Measurements from ENCODE around the gene SETDB1.
"Not testable (repeated sequence)": the region's sequence is repeated elsewhere in the genome, so short reads cannot be mapped to it uniquely, and the experiment has no call there.

SETDB1 gene

DNA sequence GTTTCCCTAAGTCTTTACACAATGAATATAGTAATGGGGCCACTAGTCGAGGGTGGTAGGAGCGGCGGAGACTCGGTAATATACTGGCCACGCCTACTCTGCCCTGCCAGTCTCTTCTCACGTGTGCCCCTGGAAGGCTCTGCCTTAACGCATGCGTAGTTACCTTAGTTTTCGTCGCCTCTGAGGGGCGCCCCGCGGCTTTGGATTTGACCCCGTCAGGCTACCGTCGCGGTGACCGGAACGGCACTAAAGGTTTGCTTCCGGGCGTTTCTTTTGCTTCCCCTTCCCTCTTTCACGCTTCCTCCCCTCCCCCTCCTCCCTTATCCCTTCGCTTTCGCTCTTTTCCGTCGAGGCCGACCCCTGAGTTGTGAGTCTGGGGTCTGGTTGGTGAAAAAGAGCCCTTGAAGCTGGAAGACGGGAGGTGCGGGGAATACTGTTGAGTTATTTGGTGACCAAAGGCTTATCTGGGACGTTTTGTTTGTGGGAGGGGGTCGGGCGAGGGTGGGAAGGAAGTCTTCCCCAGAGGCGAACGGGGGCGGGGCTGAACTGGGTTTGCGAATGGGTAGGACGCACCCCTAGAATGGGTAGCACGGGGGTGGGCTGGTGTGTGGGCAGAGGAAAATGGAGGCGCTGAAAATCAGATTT lies at the start of gene SETDB1:
Gene SETDB1 (plus strand): TSS at position 267 of the 645 bp plus-strand sequence. CDS start 1,352 bp downstream, outside the sequence.
- H3K4me3 ChIP-seq (ENCODE audit: low read depth, low read length), result peak within 1 kb of the TSS; percentile 91
- DNase-seq (ENCODE audit: low read depth), result peak; percentile 87

GRCh38 chr1:150878931-150879330 lies 47.2 kb upstream of the SETDB1 start:
- not testable (repeated sequence) for H3K4me3 ChIP-seq (ENCODE audit: low read depth, low read length); DNase-seq (ENCODE audit: low read depth)

DNA sequence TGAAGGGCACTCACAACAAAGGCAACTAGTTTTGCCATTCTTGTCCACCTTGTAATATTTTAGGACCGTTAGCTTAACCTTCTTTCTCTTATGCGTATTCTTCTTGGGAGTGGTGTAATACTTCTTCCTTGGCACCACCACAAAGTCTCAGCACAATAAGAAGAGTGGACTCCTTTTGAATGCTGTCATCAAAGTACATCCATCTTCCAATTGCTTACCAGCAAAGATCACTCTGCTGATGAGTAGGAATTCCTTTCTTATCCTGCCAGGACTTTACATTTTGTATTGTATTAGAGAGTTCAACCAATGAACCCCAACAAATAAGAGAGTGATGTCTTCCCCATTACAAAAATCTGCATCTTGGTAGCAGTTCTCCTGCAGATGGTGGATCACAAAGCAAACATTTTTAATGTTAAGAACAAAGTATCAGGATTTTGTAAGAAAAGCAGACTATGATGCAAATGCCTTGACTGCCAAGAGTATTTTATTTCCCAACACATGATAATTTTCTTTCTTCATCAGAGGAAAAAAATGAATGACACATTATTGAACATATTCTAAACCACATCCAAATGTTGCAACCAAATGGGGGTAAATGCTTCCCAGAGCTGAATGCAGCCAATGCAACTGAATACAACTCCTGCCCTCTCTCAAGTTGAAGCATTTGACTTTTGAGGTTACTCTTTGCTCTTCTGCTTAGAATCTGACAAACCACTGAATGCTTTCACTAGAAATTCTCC lies 44.7 kb upstream of the SETDB1 start:
- peak; percentile 93 for DNase-seq (ENCODE audit: low read depth)
- no peak overlapping the region for H3K4me3 ChIP-seq (ENCODE audit: low read depth, low read length)

DNA sequence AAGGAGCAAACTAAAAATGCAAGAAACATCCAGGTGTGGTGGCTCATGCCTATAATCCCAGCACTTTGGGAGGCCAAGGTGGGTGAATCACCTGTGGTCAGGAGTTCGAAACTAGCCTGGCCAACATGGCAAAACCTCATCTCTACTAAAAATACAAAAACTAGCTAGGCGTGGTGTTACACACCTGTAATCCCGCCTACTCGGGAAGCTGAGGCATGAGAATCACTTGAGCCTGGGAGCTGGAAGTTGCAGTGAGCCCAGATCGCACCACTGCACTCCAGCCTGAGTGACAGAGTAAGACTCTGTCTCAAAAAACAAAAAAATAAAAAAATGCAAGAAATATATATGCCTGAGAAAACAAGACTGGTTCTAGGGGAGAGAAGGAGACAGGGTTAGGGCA lies 43.0 kb upstream of the SETDB1 start:
- H3K4me3 ChIP-seq (ENCODE audit: low read depth, low read length); DNase-seq (ENCODE audit: low read depth): not testable (repeated sequence)

DNA sequence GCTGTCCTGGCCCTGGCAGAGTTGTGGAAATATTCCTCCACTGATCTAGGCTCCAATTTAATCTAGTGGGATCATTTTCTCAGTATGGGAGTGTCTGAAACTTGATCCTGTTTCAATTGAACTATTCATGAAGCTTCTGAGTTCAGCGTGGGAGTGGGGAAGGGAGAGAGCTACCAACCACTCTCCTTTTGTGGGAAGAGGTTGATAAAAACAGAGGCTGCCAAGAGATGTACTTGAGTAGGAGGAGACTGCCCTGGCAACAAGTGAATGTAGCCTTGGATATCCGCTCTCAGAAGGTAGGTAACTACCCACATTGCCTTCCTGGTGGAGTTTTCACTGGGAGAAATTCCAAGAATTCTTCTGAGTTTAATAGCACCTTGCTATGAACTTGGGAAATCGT lies 39.1 kb upstream of the SETDB1 start, which contains the start of gene CTXND2:
Gene CTXND2 (plus strand): TSS at position 119 of the 400 bp plus-strand sequence. CDS start 25,179 bp downstream, outside the sequence.
- peak; percentile 31 for DNase-seq (ENCODE audit: low read depth)
- H3K4me3 ChIP-seq (ENCODE audit: low read depth, low read length), result no peak within 1 kb of the TSS

DNA sequence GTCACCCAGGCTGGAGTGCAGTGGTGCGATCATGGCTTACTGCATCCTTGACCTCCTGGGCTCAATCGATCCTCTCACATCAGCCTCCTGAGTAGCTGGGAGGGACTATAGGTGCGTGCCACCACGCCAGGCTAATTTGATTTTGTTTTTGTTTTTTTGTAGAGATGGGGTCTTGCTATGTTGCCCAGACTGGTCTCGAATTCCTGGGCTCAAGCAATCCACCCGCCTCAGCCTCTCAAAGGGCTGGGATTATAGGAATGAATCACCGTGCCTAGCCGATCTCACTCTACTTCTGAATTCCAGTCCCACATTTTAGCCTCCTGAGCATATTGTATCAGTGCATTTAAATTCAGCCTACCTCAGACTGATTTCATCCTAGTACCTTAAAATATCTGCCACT lies 37.4 kb upstream of the SETDB1 start:
- DNase-seq (ENCODE audit: low read depth), result no peak
- no peak overlapping the region for H3K4me3 ChIP-seq (ENCODE audit: low read depth, low read length)

GRCh38 chr1:150890033-150890416 lies 36.1 kb upstream of the SETDB1 start:
- no peak overlapping the region for H3K4me3 ChIP-seq (ENCODE audit: low read depth, low read length)
- DNase-seq (ENCODE audit: low read depth), result no peak

DNA sequence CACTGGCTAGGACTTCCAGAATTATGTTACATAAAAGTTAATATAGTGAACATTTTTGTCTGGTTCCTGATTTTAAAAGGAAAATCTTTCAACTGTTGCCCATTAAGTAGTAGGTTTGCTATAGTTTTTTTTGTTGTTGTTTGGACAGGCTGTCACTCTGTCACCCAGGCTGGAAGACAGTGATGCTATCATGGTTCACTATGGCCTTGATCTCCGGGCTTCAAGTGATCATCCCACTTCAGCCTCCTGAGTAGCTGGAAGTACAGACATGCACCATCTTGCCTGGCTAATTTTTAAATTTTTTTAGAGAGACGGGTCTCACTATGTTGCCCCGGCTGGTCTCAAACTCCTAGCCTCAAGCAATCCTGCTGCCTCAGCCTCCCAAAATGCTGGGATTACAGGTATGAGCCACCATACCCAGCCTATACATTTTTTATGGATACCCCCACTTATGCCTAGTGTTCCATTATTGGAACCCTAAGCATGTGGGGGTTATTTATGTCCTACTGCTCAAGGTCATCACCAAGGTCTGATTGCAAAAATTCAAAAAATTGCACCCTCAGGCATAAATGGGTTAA lies 32.7 kb upstream of the SETDB1 start:
- H3K4me3 ChIP-seq (ENCODE audit: low read depth, low read length), result no peak overlapping the region
- DNase-seq (ENCODE audit: low read depth), result no peak

DNA sequence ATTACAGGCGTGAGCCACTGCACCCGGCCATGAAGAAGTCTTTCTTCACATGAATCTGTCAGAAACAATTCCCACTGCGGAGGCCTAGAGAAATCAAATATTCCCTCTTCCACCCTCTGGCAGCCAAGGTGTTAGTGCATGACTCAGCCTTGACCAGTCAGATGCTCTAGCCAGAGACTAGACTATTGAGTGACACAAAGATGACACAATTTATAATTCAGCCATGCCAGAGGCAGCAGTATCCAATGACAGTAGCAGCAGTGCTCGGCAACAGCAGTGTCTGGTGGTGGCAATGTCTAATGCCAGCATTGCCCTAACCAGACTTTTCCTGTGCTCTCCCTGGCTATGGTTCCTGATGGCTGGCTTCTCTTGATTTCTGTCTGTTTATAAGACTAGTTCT lies 30.5 kb upstream of the SETDB1 start:
- no peak for DNase-seq (ENCODE audit: low read depth)
- H3K4me3 ChIP-seq (ENCODE audit: low read depth, low read length), result no peak overlapping the region

- DNase-seq (ENCODE audit: low read depth); H3K4me3 ChIP-seq (ENCODE audit: low read depth, low read length): not testable (repeated sequence)
Measured at GRCh38 chr1:150899795-150900194, 26.4 kb upstream of the SETDB1 start.

DNA sequence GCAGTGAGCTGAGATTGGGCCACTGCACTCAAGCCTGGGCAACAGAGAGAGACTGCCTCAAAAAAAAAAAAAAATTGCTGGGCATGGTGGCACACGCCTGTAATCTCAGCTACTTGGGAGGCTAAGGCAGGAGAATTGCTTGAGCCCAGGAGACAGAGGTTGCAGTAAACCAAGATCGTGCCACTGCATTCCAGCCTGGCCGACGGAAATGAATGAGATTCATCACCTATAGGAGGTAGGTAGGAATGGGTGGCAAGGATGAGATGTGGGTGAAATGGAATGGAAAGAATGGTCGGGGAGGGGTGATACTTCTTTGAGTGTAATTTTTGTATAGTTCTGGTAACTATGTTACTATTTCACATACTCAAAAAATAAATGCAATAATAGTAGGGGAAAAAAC lies 23.8 kb upstream of the SETDB1 start:
- no peak overlapping the region for H3K4me3 ChIP-seq (ENCODE audit: low read depth, low read length)
- no peak for DNase-seq (ENCODE audit: low read depth)

- H3K4me3 ChIP-seq (ENCODE audit: low read depth, low read length), result no peak overlapping the region
Measured at GRCh38 chr1:150902751-150903150, 23.4 kb upstream of the SETDB1 start.

GRCh38 chr1:150905301-150905700 lies 20.9 kb upstream of the SETDB1 start:
- DNase-seq (ENCODE audit: low read depth), result no peak

More at GRCh38 chr1:150902751-150903150, 23.4 kb upstream of the SETDB1 start:
- DNase-seq (ENCODE audit: low read depth), result no peak

DNA sequence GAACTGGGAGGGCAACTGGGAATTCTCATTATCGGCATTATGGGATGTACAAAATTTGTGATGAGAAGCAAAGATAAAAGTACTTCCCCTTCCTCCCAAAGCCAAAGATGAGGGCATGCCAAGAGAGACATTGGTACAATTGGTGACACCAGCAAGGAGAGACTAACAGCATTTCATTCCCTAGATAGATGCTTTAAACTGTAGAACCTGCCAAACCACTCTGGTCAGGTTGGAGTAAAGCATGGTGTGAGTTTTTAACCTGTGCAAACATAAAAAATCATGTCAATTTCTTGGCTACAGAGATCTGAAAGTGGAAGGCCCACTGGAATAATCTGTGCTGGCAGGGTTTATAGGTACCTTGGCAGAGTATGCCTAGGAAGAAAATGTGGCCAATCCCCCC lies 19.8 kb upstream of the SETDB1 start:
- DNase-seq (ENCODE audit: low read depth), result no peak
- no peak overlapping the region for H3K4me3 ChIP-seq (ENCODE audit: low read depth, low read length)

More at GRCh38 chr1:150905301-150905700, 20.9 kb upstream of the SETDB1 start:
- H3K4me3 ChIP-seq (ENCODE audit: low read depth, low read length), result no peak overlapping the region

DNA sequence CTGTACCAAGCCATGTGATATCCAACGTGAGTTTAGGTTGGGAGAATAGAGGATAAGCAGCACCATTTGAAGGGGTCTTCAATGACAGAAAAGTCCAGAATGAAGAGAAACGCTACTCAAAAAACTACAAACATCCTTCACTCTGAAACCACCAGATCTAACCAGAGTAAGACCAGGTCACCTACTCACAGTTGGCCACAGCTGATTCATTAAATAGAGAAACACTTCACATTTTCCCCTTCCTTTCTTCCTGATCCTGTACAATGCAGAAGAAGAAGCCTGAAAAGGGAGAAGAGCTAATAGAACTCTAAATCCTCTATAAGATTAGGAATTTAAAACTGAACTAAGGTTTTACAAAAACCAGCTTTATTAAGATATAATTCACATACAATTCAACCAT lies 19.4 kb upstream of the SETDB1 start:
- no peak overlapping the region for H3K4me3 ChIP-seq (ENCODE audit: low read depth, low read length)
- no peak for DNase-seq (ENCODE audit: low read depth)

- DNase-seq (ENCODE audit: low read depth), result no peak
- H3K4me3 ChIP-seq (ENCODE audit: low read depth, low read length), result no peak overlapping the region
Measured at GRCh38 chr1:150909585-150910180, 16.5 kb upstream of the SETDB1 start.

DNA sequence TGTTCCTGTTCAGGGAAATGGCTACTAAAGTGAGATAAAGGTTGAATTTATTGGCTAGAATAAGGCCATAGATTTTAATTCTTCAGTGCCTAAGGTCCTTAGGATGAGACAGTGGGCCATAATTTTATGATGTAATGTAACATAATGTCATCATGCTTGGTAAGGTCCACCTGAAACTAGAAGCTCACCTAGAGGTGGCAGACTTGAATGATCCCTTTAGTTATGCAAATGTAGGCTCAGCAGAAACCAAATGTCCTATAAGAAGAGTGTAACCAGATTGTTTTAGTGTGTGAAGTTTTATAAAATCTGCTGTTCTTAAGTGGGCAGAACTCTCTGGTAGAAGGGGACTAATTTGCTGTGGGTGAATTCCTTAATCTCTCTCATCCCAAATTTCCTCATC lies 13.5 kb upstream of the SETDB1 start:
- no peak for DNase-seq (ENCODE audit: low read depth)
- H3K4me3 ChIP-seq (ENCODE audit: low read depth, low read length), result no peak overlapping the region

- DNase-seq (ENCODE audit: low read depth), result no peak
- H3K4me3 ChIP-seq (ENCODE audit: low read depth, low read length), result no peak overlapping the region
Measured at GRCh38 chr1:150917387-150917786, 8.8 kb upstream of the SETDB1 start.

- no peak overlapping the region for H3K4me3 ChIP-seq (ENCODE audit: low read depth, low read length)
- peak; percentile 68 for DNase-seq (ENCODE audit: low read depth)
Measured at GRCh38 chr1:150922519-150922975, 3.6 kb upstream of the SETDB1 start.

GRCh38 chr1:150925080-150925479 lies 1.1 kb upstream of the SETDB1 start:
- no peak overlapping the region for H3K4me3 ChIP-seq (ENCODE audit: low read depth, low read length)
- DNase-seq (ENCODE audit: low read depth), result no peak
